ENCODE data around the gene SHFL.

SHFL gene

DNA sequence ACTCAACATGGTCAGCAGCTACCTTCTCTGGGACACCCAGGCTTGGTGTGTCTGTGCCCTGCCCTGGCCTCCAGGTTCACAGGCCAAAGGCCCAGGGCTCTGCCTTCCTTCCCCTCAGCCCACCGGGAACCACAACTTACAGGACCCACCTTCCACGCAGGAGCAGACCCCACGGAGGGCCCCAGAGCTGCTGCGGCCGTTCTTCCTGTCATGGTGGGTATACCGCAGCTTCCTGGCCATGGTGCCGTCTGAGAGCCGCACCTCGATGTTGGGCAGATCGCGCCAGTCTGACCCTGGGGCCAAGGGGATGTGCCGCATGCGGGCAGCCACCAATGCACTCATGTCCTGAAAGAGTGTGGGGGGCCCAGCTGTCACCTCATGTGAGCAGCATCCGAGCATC, 50.8 kb downstream of the SHFL start:
- TF ChIP-seq SP2 (tag by site-specific recombination; IDR thresholded peaks at IDR 0.05) (no peak), WT1 (tag by site-specific recombination; IDR thresholded peaks at IDR 0.05) (no peak), ZNF114 (tag by site-specific recombination; IDR thresholded peaks at IDR 0.05) (no peak), ZNF341 (tag by site-specific recombination; IDR thresholded peaks at IDR 0.05; ENCODE audit: low read depth) (no peak), BCL11A (tag by site-specific recombination; IDR thresholded peaks at IDR 0.05; ENCODE audit: low read depth) (no peak), ZSCAN23 (tag by site-specific recombination; IDR thresholded peaks at IDR 0.05) (no peak), ZNF501 (tag by site-specific recombination; IDR thresholded peaks at IDR 0.05) (no peak), ZNF560 (tag by site-specific recombination; IDR thresholded peaks at IDR 0.05; ENCODE audit: borderline replicate concordance) (no peak), ZNF747 (tag by site-specific recombination; IDR thresholded peaks at IDR 0.05) (no peak), GLI2 (tag by site-specific recombination; IDR thresholded peaks at IDR 0.05; ENCODE audit: borderline replicate concordance, low read depth) (no peak), ZFP3 (tag by site-specific recombination; IDR thresholded peaks at IDR 0.05; ENCODE audit: low read depth) (no peak), ZFP37 (tag by site-specific recombination; IDR thresholded peaks at IDR 0.05) (no peak), ZNF596 (tag by site-specific recombination; IDR thresholded peaks at IDR 0.05) (no peak)
- TF ChIP-seq, protein P1, sequence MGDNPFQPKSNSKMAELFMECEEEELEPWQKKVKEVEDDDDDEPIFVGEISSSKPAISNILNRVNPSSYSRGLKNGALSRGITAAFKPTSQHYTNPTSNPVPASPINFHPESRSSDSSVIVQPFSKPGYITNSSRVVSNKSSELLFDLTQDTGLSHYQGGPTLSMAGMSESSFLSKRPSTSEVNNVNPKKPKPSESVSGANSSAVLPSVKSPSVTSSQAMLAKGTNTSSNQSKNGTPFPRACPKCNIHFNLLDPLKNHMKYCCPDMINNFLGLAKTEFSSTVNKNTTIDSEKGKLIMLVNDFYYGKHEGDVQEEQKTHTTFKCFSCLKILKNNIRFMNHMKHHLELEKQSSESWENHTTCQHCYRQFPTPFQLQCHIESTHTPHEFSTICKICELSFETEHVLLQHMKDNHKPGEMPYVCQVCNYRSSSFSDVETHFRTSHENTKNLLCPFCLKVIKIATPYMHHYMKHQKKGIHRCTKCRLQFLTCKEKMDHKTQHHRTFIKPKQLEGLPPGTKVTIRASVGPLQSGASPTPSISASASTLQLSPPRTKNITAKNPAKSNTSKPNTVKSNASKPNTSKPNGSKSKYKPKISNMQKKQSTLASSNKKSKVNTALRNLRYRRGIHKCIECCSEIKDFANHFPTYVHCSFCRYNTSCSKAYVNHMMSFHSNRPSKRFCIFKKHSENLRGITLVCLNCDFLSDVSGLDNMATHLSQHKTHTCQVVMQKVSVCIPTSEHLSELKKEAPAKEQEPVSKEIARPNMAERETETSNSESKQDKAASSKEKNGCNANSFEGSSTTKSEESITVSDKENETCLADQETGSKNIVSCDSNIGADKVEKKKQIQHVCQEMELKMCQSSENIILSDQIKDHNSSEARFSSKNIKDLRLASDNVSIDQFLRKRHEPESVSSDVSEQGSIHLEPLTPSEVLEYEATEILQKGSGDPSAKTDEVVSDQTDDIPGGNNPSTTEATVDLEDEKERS (tag by site-specific recombination; IDR thresholded peaks at IDR 0.05), result no peak
- TF ChIP-seq, protein P2, sequence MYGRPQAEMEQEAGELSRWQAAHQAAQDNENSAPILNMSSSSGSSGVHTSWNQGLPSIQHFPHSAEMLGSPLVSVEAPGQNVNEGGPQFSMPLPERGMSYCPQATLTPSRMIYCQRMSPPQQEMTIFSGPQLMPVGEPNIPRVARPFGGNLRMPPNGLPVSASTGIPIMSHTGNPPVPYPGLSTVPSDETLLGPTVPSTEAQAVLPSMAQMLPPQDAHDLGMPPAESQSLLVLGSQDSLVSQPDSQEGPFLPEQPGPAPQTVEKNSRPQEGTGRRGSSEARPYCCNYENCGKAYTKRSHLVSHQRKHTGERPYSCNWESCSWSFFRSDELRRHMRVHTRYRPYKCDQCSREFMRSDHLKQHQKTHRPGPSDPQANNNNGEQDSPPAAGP (tag by site-specific recombination; IDR thresholded peaks at IDR 0.05), result no peak
- TF ChIP-seq, protein P3, sequence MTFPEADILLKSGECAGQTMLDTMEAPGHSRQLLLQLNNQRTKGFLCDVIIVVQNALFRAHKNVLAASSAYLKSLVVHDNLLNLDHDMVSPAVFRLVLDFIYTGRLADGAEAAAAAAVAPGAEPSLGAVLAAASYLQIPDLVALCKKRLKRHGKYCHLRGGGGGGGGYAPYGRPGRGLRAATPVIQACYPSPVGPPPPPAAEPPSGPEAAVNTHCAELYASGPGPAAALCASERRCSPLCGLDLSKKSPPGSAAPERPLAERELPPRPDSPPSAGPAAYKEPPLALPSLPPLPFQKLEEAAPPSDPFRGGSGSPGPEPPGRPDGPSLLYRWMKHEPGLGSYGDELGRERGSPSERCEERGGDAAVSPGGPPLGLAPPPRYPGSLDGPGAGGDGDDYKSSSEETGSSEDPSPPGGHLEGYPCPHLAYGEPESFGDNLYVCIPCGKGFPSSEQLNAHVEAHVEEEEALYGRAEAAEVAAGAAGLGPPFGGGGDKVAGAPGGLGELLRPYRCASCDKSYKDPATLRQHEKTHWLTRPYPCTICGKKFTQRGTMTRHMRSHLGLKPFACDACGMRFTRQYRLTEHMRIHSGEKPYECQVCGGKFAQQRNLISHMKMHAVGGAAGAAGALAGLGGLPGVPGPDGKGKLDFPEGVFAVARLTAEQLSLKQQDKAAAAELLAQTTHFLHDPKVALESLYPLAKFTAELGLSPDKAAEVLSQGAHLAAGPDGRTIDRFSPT (tag by site-specific recombination; IDR thresholded peaks at IDR 0.05), result no peak
- TF ChIP-seq, protein P4, sequence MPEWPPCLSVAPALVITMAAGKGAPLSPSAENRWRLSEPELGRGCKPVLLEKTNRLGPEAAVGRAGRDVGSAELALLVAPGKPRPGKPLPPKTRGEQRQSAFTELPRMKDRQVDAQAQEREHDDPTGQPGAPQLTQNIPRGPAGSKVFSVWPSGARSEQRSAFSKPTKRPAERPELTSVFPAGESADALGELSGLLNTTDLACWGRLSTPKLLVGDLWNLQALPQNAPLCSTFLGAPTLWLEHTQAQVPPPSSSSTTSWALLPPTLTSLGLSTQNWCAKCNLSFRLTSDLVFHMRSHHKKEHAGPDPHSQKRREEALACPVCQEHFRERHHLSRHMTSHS (tag by site-specific recombination; IDR thresholded peaks at IDR 0.05), result no peak
- TF ChIP-seq, protein P5, sequence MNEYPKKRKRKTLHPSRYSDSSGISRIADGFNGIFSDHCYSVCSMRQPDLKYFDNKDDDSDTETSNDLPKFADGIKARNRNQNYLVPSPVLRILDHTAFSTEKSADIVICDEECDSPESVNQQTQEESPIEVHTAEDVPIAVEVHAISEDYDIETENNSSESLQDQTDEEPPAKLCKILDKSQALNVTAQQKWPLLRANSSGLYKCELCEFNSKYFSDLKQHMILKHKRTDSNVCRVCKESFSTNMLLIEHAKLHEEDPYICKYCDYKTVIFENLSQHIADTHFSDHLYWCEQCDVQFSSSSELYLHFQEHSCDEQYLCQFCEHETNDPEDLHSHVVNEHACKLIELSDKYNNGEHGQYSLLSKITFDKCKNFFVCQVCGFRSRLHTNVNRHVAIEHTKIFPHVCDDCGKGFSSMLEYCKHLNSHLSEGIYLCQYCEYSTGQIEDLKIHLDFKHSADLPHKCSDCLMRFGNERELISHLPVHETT (tag by site-specific recombination; IDR thresholded peaks at IDR 0.05), result no peak
- TF ChIP-seq, protein P6, sequence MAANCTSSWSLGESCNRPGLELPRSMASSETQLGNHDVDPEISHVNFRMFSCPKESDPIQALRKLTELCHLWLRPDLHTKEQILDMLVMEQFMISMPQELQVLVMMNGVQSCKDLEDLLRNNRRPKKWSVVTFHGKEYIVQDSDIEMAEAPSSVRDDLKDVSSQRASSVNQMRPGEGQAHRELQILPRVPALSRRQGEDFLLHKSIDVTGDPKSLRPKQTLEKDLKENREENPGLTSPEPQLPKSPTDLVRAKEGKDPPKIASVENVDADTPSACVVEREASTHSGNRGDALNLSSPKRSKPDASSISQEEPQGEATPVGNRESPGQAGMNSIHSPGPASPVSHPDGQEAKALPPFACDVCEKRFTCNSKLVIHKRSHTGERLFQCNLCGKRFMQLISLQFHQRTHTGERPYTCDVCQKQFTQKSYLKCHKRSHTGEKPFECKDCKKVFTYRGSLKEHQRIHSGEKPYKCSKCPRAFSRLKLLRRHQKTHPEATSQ (tag by site-specific recombination; IDR thresholded peaks at IDR 0.05), result no peak
- TF ChIP-seq, protein P7, sequence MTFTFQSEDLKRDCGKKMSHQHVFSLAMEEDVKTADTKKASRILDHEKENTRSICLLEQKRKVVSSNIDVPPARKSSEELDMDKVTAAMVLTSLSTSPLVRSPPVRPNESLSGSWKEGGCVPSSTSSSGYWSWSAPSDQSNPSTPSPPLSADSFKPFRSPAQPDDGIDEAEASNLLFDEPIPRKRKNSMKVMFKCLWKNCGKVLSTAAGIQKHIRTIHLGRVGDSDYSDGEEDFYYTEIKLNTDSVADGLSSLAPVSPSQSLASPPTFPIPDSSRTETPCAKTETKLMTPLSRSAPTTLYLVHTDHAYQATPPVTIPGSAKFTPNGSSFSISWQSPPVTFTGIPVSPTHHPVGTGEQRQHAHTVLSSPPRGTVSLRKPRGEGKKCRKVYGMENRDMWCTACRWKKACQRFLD (tag by site-specific recombination; IDR thresholded peaks at IDR 0.05), result no peak
- H3K9me3 ChIP-seq (ENCODE audit: control insufficient read depth, insufficient read depth, low read depth, low read length), result no peaks in the 10 kb centered on the region
- POLR2A ChIA-PET, result no interaction called here
- CTCF ChIA-PET, result interaction anchor here (0.6 kb wide), 1 partner anchor 39 kb away, joined by 3 read pairs; no protein-coding TSS in a partner anchor
- H3K27ac ChIP-seq (ENCODE audit: extremely low read depth, low read depth, low read length), result no peak overlapping the region
- no peak overlapping the region for H3K4me3 ChIP-seq (ENCODE audit: low read depth, low read length)
- peaks cover 36 to 99% of the 10 kb centered on the region in 2 experiments; a peak in 2 of 3 replicates for H3K36me3 ChIP-seq (ENCODE audit: control insufficient read depth in 2 of 2, insufficient read depth in 1 of 2, low read length in 2 of 2)
- H3K4me1 ChIP-seq (ENCODE audit: control insufficient read depth, insufficient read depth, low read length), result no peaks in the 10 kb centered on the region

Measured in HEK293 (cell line).